ENCODE data around the gene ADAM23. TPM values are rescaled to one million over a fixed set of nuclear protein-coding genes. Genes with fewer than 3 reads are reported as not detected.

ADAM23 gene
- polyA plus RNA-seq, 2 of the 4 experiments (the other 2 are of a cell fraction): 6.1 to 7.8 TPM

DNA sequence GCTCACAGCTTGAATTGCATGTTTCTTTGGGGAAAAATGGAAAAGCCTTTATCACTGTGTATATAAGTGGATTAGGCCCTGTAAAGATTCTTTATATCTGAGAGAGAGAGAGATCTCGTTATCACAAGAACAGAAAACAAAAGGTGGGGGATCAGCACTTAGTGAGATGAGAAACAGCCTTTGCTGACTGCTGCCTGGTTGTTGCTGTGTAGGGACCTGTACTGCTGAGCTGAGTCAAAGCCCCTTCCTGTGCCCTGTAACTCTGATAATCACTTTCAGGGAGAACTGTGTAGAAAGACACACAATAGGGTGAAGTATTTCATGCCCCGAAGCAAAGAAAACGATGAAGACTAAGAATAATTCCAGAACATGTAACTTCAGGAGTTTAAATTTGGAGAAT lies 168.4 kb downstream of the ADAM23 start:
- Histone ChIP-seq H3K27ac (no peak overlapping the region), H3K4me2 (no peak overlapping the region), H3K9me3 (no peaks in the 10 kb centered on the region; the same call in 2 of the 3 replicates), H3K4me1 (peaks cover 24% of the 10 kb centered on the region), H3K4me3 (no peak overlapping the region)
- POLR2A ChIA-PET: no interaction called here
- 73% methylated on average over 3 of the region's 3 CpGs for WGBS (ENCODE audit: missing lambda C conversion rate)
- no peak for TF ChIP-seq TP53 (CRISPR knock-in tag; IDR thresholded peaks at IDR 0.05)
- TF ChIP-seq CEBPB (IDR thresholded peaks at IDR 0.05): no peak
- FAIRE-seq (no peak), ATAC-seq (no peak), DNase-seq (ENCODE audit: low read depth in 1 of 2, low spot score in 1 of 2) (no peak)
- CTCF ChIA-PET: no interaction called here

GRCh38 chr2:206614811-206615210 lies 171.5 kb downstream of the ADAM23 start:
- CTCF ChIA-PET: no interaction called here
- Histone ChIP-seq H3K4me2 (peak overlapping the region; percentile 52), H3K4me3 (no peak overlapping the region), H3K27ac (peak overlapping the region; percentile 17 to 75; a peak in 5 of 6 replicates), H3K9me3 (no peaks in the 10 kb centered on the region; the same call in 2 of the 3 replicates), H3K4me1 (peaks cover 35% of the 10 kb centered on the region)
- 17% methylated on average over 4 of the region's 6 CpGs for WGBS (ENCODE audit: missing lambda C conversion rate)
- DNase-seq (ENCODE audit: low read depth in 1 of 2, low spot score in 1 of 2) (peak; percentile 27 to 79), ATAC-seq (peak; percentile 90 to 93), FAIRE-seq (no peak)
- TF ChIP-seq CTCF (IDR thresholded peaks at IDR 0.05) (no peak), FOSL2 (IDR thresholded peaks at IDR 0.05) (no peak), FOSL2 (CRISPR knock-in tag; IDR thresholded peaks at IDR 0.05) (peak; percentile 80), FOSB (CRISPR knock-in tag; IDR thresholded peaks at IDR 0.05) (no peak), MAFK (IDR thresholded peaks at IDR 0.05; ENCODE audit: partially characterized antibody) (peak; percentile 86), NFE2L2 (conservative IDR thresholded peaks at IDR 0.05; ENCODE audit: low read length) (peak; percentile 39; the same call in 1 of the 2 replicates)
- POLR2A ChIA-PET: no interaction called here

GRCh38 chr2:206615417-206616089 lies 172.2 kb downstream of the ADAM23 start:
- Histone ChIP-seq H3K27ac (peak overlapping the region; percentile 17 to 75; a peak in 5 of 6 replicates), H3K4me2 (peak overlapping the region; percentile 52), H3K4me1 (peaks cover 35% of the 10 kb centered on the region), H3K9me3 (no peaks in the 10 kb centered on the region; the same call in 2 of the 3 replicates), H3K4me3 (no peak overlapping the region)
- CTCF ChIA-PET: no interaction called here
- FAIRE-seq (no peak), DNase-seq (ENCODE audit: low read depth in 1 of 2, low spot score in 1 of 2) (peak; percentile 4 to 29), ATAC-seq (peak; percentile 75)
- TF ChIP-seq HOXB5 (CRISPR knock-in tag; IDR thresholded peaks at IDR 0.05) (no peak), JUN (IDR thresholded peaks at IDR 0.05) (no peak), ZNF302 (CRISPR knock-in tag; IDR thresholded peaks at IDR 0.05) (no peak), GATA3 (IDR thresholded peaks at IDR 0.05; ENCODE audit: borderline replicate concordance) (no peak), POLR2AphosphoS2 (conservative IDR thresholded peaks at IDR 0.05; ENCODE audit: low read length) (no peak), CHD4 (IDR thresholded peaks at IDR 0.05; ENCODE audit: borderline replicate concordance) (no peak), ZFP36 (IDR thresholded peaks at IDR 0.05; ENCODE audit: borderline replicate concordance, partially characterized antibody) (no peak), BHLHE40 (IDR thresholded peaks at IDR 0.05; ENCODE audit: low read depth, low read length) (no peak), CBX8 (IDR thresholded peaks at IDR 0.05) (no peak), BCL3 (IDR thresholded peaks at IDR 0.05) (no peak), NFE2L2 (conservative IDR thresholded peaks at IDR 0.05; ENCODE audit: low read length) (no peak), NPAS2 (CRISPR knock-in tag; IDR thresholded peaks at IDR 0.05; ENCODE audit: borderline replicate concordance) (no peak), JUNB (IDR thresholded peaks at IDR 0.05) (no peak), CHD2 (IDR thresholded peaks at IDR 0.05; ENCODE audit: low read length, partially characterized antibody) (no peak), MAFK (IDR thresholded peaks at IDR 0.05; ENCODE audit: partially characterized antibody) (no peak)
- TF ChIP-seq, protein P1, sequence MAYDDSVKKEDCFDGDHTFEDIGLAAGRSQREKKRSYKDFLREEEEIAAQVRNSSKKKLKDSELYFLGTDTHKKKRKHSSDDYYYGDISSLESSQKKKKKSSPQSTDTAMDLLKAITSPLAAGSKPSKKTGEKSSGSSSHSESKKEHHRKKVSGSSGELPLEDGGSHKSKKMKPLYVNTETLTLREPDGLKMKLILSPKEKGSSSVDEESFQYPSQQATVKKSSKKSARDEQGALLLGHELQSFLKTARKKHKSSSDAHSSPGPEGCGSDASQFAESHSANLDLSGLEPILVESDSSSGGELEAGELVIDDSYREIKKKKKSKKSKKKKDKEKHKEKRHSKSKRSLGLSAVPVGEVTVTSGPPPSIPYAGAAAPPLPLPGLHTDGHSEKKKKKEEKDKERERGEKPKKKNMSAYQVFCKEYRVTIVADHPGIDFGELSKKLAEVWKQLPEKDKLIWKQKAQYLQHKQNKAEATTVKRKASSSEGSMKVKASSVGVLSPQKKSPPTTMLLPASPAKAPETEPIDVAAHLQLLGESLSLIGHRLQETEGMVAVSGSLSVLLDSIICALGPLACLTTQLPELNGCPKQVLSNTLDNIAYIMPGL (CRISPR knock-in tag; IDR thresholded peaks at IDR 0.05; ENCODE audit: borderline replicate concordance): no peak
- 78% methylated on average over 7 of the region's 7 CpGs for WGBS (ENCODE audit: missing lambda C conversion rate)
- POLR2A ChIA-PET: no interaction called here

Measured in A549 (cell line).